ENCODE data around the gene NRG4. TPM values are rescaled to one million over a fixed set of nuclear protein-coding genes. Genes with fewer than 3 reads are reported as not detected.

Gene NRG4
- total RNA-seq, 1 experiment from 2014 or later, result not detected

- no peak overlapping the region for H3K14ac ChIP-seq (ENCODE audit: insufficient read depth, low read length)
- no peak overlapping the region for H2BK5ac ChIP-seq (ENCODE audit: insufficient read length, low read length)
- H3K23ac ChIP-seq (ENCODE audit: insufficient read length, low read depth, low read length), result no peak overlapping the region
- H3K36me3 Mint-ChIP-seq (ENCODE audit: insufficient read depth in 1 of 3, low read depth in 3 of 3), result peaks cover 21 to 35% (median 33%) of the 10 kb centered on the region in 3 experiments
- H3K27me3 Mint-ChIP-seq (ENCODE audit: low read depth), result peaks cover 9% of the 10 kb centered on the region
- no peak overlapping the region for H3K4me2 ChIP-seq (ENCODE audit: insufficient read depth, insufficient read length, low read length)
- H2BK120ac ChIP-seq (ENCODE audit: low read depth, low read length, poor library complexity, severe bottlenecking), result no peak overlapping the region
- no peak overlapping the region for H3K18ac ChIP-seq (ENCODE audit: insufficient read length, low read depth, low read length)
- H2BK15ac ChIP-seq (ENCODE audit: low read depth, low read length), result no peak overlapping the region
- peaks cover 11 to 40% of the 10 kb centered on the region in 2 experiments for H3K9me3 Mint-ChIP-seq
- H3K27me3 ChIP-seq (ENCODE audit: insufficient read depth, low read length), result no peaks in the 10 kb centered on the region
- H2BK20ac ChIP-seq (ENCODE audit: low read depth, low read length, poor library complexity, severe bottlenecking), result no peak overlapping the region
- H3K27ac Mint-ChIP-seq, result no peak overlapping the region; a peak in 1 of 7 replicates
- no peak for DNase-seq
- H3K9me3 ChIP-seq (ENCODE audit: control insufficient read depth, low read depth, low read length), result no peaks in the 10 kb centered on the region
- no peaks in the 10 kb centered on the region for H4K20me1 ChIP-seq (ENCODE audit: control insufficient read depth, insufficient read depth, insufficient read length)
- no CpG with 5 or more reads among the region's 3 CpGs for WGBS (ENCODE audit: extremely low coverage, insufficient read length, low lambda C conversion rate)
- no peak overlapping the region for H3K4me3 Mint-ChIP-seq
- H3T11ph ChIP-seq (ENCODE audit: low read length), result no peak overlapping the region
- H3K27ac ChIP-seq (ENCODE audit: insufficient read length, low read depth, low read length), result no peak overlapping the region
- no peak overlapping the region for H4K91ac ChIP-seq (ENCODE audit: insufficient read length, low read depth, low read length)
- H3K4ac ChIP-seq (ENCODE audit: low read depth, low read length), result no peak overlapping the region
- TF ChIP-seq CTCF (conservative IDR thresholded peaks at IDR 0.05), result no peak
- no peak overlapping the region for H3K9ac ChIP-seq (ENCODE audit: extremely low read depth, insufficient read length, low read length)
- no peaks in the 10 kb centered on the region for H3K79me2 ChIP-seq (ENCODE audit: insufficient read depth, low read length)
- H2AFZ ChIP-seq (ENCODE audit: low read length), result no peak overlapping the region
- H3K4me1 Mint-ChIP-seq, result no peaks in the 10 kb centered on the region
- H4K8ac ChIP-seq (replicated peaks; ENCODE audit: insufficient read length, low read depth, low read length), result no peak overlapping the region
- H3K56ac ChIP-seq (ENCODE audit: insufficient read length, low read depth, low read length), result no peak overlapping the region
- H2BK12ac ChIP-seq (ENCODE audit: insufficient read length, low read depth, low read length), result no peak overlapping the region
- H4K5ac ChIP-seq (ENCODE audit: insufficient read length, low read depth, low read length), result no peak overlapping the region
- H3K4me1 ChIP-seq (ENCODE audit: insufficient read depth, low read length), result no peaks in the 10 kb centered on the region
- H3K79me1 ChIP-seq (ENCODE audit: insufficient read depth, low read depth, low read length, poor library complexity, severe bottlenecking), result no peaks in the 10 kb centered on the region
- H2AK5ac ChIP-seq (ENCODE audit: insufficient read length, low read length), result no peak overlapping the region
- no peaks in the 10 kb centered on the region for H3K23me2 ChIP-seq (ENCODE audit: insufficient read length, low read depth, low read length, poor library complexity, severe bottlenecking)
Observed at GRCh38 chr15:75942464-75942863, 69.8 kb downstream of the NRG4 start.

All from H9 (cell line).